HepG2 (cell line): ENCODE measurements around the gene SLC35F6. TPM values are rescaled to one million over a fixed set of nuclear protein-coding genes. Genes with fewer than 3 reads are reported as not detected.
A peak's percentile ranks its signal among the peaks of the same experiment; 100 is the strongest.

ENCODE experiments used
- ATM ChIP-seq: fragments of 450-650 bp; IDR thresholded peaks from 2 replicates; pipeline ENCODE4 v1.7.1; 2017; ENCODE audit warnings: mild to moderate bottlenecking, borderline replicate concordance
- FOSL2 ChIP-seq: sonication (generic); formaldehyde crosslinking; IDR thresholded peaks from 2 replicates; pipeline ENCODE4 v1.4.0; 2020; ENCODE audit warnings: missing genetic modification reagents
- GTF3A ChIP-seq: sonication (generic); formaldehyde crosslinking; conservative IDR thresholded peaks from 2 replicates; pipeline ENCODE4 v1.4.0; 2020; ENCODE audit warnings: mild to moderate bottlenecking, missing genetic modification reagents
- HMG20A ChIP-seq: IDR thresholded peaks from 2 replicates; pipeline ENCODE4 v1.6.1; 2016; ENCODE audit warnings: borderline replicate concordance
- KDM2A ChIP-seq: sonication (generic); formaldehyde crosslinking; IDR thresholded peaks from 2 replicates; pipeline ENCODE4 v1.4.0; 2020; ENCODE audit warnings: low read depth, missing genetic modification reagents, borderline replicate concordance
- RFX1 ChIP-seq: fragments of 450-650 bp; IDR thresholded peaks from 2 replicates; pipeline ENCODE4 v1.6.1; 2017
- SPEN ChIP-seq: sonication (generic); formaldehyde crosslinking; IDR thresholded peaks from 2 replicates; pipeline ENCODE4 v1.5.1; 2020; ENCODE audit warnings: low read depth, mild to moderate bottlenecking, missing genetic modification reagents
- polyA plus RNA-seq, 8 experiments: library from polyadenylated mRNA; depleted of rRNA in 3 of 8; stranded (reverse) in 7 of 8; unstranded in 1 of 8; fragments of >200 nt; fragmentation: Illumina TruSeq in 4 of 8; extraction: Trizol in 4 of 8; gene quantifications; 2 replicates each; pipeline versions ENCODE4 v1.2.1 to v1.2.3, GENCODE V29; 2011 to 2016; ENCODE audit warnings: low read depth in 4 of 8, missing spikeins in 1 of 8, mixed read lengths in 1 of 8; ENCODE audit not compliant: insufficient read depth in 1 of 8
- total RNA-seq, 5 experiments: library from RNA; depleted of rRNA; stranded (reverse); fragments of >200 nt; fragmentation: Illumina TruSeq; extraction: Trizol; gene quantifications; 2 replicates each; pipeline ENCODE4 v1.2.3, GENCODE V29; 2016; ENCODE audit warnings: low read depth in 1 of 5
- TF ChIP-seq, protein P1 (sequence below): IDR thresholded peaks from 2 replicates; pipeline ENCODE4 v1.6.1; 2016; ENCODE audit warnings: mild to moderate bottlenecking
- TF ChIP-seq, protein P2 (sequence below): IDR thresholded peaks from 2 replicates; pipeline ENCODE4 v1.6.1; 2018; ENCODE audit warnings: missing genetic modification reagents, mild to moderate bottlenecking, missing compliant biosample characterization
- TF ChIP-seq, protein P3 (sequence below): sonication (generic); formaldehyde crosslinking; IDR thresholded peaks from 2 replicates; pipeline ENCODE4 v1.4.0; 2020; ENCODE audit warnings: missing genetic modification reagents
- TF ChIP-seq, protein P4 (sequence below): IDR thresholded peaks from 2 replicates; pipeline ENCODE4 v1.4.0; 2020; ENCODE audit warnings: mild to moderate bottlenecking, missing genetic modification reagents

SLC35F6 gene
- total and polyA plus RNA-seq, 2 of the 13 experiments (the other 11 are each of a cell fraction or from before 2014, with no cell fraction given): 15.2 to 21.2 TPM

DNA sequence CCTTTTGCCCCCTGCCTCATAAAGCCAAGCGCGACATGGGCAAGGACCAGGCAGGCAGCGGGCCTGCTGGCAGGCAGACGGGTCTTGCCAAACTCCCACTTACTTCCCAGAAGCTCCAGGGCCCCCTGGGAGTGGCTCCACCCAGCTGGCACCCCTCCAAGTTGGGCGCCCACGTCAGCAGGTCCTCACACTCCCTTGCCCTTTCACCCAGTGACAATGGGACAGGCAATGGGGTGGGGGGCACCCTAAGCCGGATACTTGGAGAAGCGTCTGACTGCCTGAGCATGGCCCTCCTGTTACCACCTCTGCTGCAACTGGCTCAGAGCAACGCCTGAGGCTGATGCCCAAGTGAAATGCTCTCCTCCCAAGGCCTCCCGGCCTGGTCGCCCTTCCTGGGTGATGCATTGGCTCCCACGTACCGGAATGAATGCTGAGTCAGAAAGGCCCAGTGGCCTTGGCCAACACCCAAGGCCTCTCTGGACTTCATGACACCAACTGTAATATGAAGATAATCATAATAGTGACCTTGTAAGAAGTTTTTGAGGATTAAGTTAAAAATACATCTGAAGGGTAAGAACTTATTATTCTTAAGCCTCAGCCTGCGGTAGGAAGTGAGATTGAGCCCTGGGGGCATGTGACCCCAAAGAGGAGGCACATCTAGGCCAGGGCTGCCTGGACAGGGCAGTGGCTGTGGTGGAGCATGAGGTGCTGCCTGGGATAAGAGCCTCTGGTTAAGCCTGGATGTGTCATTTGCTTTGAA lies 39.9 kb upstream of the SLC35F6 start (continued):
- TF ChIP-seq, protein P1, sequence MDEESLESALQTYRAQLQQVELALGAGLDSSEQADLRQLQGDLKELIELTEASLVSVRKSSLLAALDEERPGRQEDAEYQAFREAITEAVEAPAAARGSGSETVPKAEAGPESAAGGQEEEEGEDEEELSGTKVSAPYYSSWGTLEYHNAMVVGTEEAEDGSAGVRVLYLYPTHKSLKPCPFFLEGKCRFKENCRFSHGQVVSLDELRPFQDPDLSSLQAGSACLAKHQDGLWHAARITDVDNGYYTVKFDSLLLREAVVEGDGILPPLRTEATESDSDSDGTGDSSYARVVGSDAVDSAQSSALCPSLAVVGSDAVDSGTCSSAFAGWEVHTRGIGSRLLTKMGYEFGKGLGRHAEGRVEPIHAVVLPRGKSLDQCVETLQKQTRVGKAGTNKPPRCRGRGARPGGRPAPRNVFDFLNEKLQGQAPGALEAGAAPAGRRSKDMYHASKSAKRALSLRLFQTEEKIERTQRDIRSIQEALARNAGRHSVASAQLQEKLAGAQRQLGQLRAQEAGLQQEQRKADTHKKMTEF (CRISPR knock-in tag): peak; percentile 41; the same call in 1 of the 2 replicates
- TF ChIP-seq, protein P2, sequence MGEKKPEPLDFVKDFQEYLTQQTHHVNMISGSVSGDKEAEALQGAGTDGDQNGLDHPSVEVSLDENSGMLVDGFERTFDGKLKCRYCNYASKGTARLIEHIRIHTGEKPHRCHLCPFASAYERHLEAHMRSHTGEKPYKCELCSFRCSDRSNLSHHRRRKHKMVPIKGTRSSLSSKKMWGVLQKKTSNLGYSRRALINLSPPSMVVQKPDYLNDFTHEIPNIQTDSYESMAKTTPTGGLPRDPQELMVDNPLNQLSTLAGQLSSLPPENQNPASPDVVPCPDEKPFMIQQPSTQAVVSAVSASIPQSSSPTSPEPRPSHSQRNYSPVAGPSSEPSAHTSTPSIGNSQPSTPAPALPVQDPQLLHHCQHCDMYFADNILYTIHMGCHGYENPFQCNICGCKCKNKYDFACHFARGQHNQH: peak; percentile 11; the same call in 1 of the 2 replicates
- TF ChIP-seq KDM2A (CRISPR knock-in tag) (0 out of 2 replicates have a peak, but pooled peaks have one; percentile 36), RFX1 (no peak), HMG20A (CRISPR knock-in tag) (peak; percentile 55; the same call in 1 of the 2 replicates), GTF3A (CRISPR knock-in tag) (no peak), FOSL2 (CRISPR knock-in tag) (peak; percentile 83), SPEN (CRISPR knock-in tag) (0 out of 2 replicates have a peak, but pooled peaks have one; percentile 32), ATM (no peak)
- TF ChIP-seq, protein P3, sequence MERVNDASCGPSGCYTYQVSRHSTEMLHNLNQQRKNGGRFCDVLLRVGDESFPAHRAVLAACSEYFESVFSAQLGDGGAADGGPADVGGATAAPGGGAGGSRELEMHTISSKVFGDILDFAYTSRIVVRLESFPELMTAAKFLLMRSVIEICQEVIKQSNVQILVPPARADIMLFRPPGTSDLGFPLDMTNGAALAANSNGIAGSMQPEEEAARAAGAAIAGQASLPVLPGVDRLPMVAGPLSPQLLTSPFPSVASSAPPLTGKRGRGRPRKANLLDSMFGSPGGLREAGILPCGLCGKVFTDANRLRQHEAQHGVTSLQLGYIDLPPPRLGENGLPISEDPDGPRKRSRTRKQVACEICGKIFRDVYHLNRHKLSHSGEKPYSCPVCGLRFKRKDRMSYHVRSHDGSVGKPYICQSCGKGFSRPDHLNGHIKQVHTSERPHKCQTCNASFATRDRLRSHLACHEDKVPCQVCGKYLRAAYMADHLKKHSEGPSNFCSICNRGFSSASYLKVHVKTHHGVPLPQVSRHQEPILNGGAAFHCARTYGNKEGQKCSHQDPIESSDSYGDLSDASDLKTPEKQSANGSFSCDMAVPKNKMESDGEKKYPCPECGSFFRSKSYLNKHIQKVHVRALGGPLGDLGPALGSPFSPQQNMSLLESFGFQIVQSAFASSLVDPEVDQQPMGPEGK (CRISPR knock-in tag): 0 out of 2 replicates have a peak, but pooled peaks have one; percentile 11
- TF ChIP-seq, protein P4, sequence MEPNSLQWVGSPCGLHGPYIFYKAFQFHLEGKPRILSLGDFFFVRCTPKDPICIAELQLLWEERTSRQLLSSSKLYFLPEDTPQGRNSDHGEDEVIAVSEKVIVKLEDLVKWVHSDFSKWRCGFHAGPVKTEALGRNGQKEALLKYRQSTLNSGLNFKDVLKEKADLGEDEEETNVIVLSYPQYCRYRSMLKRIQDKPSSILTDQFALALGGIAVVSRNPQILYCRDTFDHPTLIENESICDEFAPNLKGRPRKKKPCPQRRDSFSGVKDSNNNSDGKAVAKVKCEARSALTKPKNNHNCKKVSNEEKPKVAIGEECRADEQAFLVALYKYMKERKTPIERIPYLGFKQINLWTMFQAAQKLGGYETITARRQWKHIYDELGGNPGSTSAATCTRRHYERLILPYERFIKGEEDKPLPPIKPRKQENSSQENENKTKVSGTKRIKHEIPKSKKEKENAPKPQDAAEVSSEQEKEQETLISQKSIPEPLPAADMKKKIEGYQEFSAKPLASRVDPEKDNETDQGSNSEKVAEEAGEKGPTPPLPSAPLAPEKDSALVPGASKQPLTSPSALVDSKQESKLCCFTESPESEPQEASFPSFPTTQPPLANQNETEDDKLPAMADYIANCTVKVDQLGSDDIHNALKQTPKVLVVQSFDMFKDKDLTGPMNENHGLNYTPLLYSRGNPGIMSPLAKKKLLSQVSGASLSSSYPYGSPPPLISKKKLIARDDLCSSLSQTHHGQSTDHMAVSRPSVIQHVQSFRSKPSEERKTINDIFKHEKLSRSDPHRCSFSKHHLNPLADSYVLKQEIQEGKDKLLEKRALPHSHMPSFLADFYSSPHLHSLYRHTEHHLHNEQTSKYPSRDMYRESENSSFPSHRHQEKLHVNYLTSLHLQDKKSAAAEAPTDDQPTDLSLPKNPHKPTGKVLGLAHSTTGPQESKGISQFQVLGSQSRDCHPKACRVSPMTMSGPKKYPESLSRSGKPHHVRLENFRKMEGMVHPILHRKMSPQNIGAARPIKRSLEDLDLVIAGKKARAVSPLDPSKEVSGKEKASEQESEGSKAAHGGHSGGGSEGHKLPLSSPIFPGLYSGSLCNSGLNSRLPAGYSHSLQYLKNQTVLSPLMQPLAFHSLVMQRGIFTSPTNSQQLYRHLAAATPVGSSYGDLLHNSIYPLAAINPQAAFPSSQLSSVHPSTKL: peak; percentile 34; the same call in 1 of the 2 replicates
